HepG2 (cell line): ENCODE results near the gene RUNX3. TPM values are rescaled to one million over a fixed set of nuclear protein-coding genes. Genes with fewer than 3 reads are reported as not detected.

Source experiments
- ATAC-seq: fragments of 200-7000 bp; cut with Tn5 transposase; 3 replicates; pipeline ENCODE4 v1.9.1; 2020; ENCODE audit warnings: mild to moderate bottlenecking, moderate library complexity
- BruUV-seq: library from RNA; stranded (reverse); fragments of 400-500 nt; replicated peaks from 2 replicates; lab custom pipeline; 2021; lab: Mats Ljungman, UMichigan
- CTCF ChIA-PET: fragments of 300-600 bp; formaldehyde crosslinking; extraction: SDS; loops from one replicate; lab custom pipeline; 2021; ENCODE audit warnings: low total read pairs, inconsistent platforms, low intra/inter-chr PET ratio; lab: Yijun Ruan, JAX
- POLR2A ChIA-PET: fragments of 350-600 bp; sonication (Branson Sonifier 250); formaldehyde crosslinking; loops from one replicate; lab custom pipeline; 2020; ENCODE audit warnings: antibody characterized with exemption, inconsistent platforms; lab: Yijun Ruan, JAX
- DNase-seq: peaks from one replicate; pipeline ENCODE4 v3.0.0-alpha.2; 2015; ENCODE audit warnings: low spot score
- FAIRE-seq: peaks from 3 replicates; lab custom pipeline; 2011; peaks lifted over from hg19 to GRCh38; lab: Jason Lieb, UNC
- H2AFZ ChIP-seq: one replicate; pipeline ENCODE4 v1.6.1; 2011; ENCODE audit warnings: low read length, inconsistent platforms
- H3K27ac ChIP-seq: fragments of 300-600 bp; 3 replicates; pipeline ENCODE4 v1.8.0; 2011; ENCODE audit warnings: mixed run types, mild to moderate bottlenecking, mixed read lengths, low read length, inconsistent platforms; ENCODE audit not compliant: insufficient read depth; ENCODE audit errors: extremely low read length
- H3K27me3 ChIP-seq, 2 experiments: fragments of 200-600 bp in 1 of 2; 2 replicates in 1 of 2; 3 replicates in 1 of 2; pipeline versions ENCODE4 v1.6.0 to v1.8.0; 2011; ENCODE audit warnings: low read length in 2 of 2, mild to moderate bottlenecking in 2 of 2, moderate library complexity in 2 of 2, inconsistent platforms in 1 of 2; ENCODE audit not compliant: insufficient read depth in 2 of 2, control insufficient read depth in 1 of 2
- H3K36me3 ChIP-seq, 2 experiments: fragments of 200-600 bp in 1 of 2; replicated peaks in 1 of 2; 2 replicates in 1 of 2; 3 replicates in 1 of 2; pipeline versions ENCODE4 v1.5.1 to v1.8.0; 2011; ENCODE audit warnings: low read length in 2 of 2, inconsistent platforms in 1 of 2; ENCODE audit not compliant: insufficient read depth in 2 of 2, control insufficient read depth in 1 of 2
- H3K4me1 ChIP-seq: 2 replicates; pipeline ENCODE4 v1.5.1; 2012; ENCODE audit warnings: low read length, inconsistent platforms; ENCODE audit not compliant: insufficient read depth
- H3K4me2 ChIP-seq: 2 replicates; pipeline ENCODE4 v1.6.0; 2011; ENCODE audit warnings: low read depth, low read length, inconsistent platforms
- H3K4me3 ChIP-seq, 3 experiments: fragments of 200-600 bp in 1 of 3; sonication (generic), shearing (Covaris generic) in 1 of 3; replicated peaks in 1 of 3; 2 replicates each; pipeline ENCODE4 v1.5.1; 2011 to 2016; ENCODE audit warnings: low read length in 3 of 3, inconsistent platforms in 2 of 3, low read depth in 2 of 3, mild to moderate bottlenecking in 2 of 3, control low read depth in 1 of 3, mixed read lengths in 1 of 3; ENCODE audit not compliant: insufficient read depth in 1 of 3
- H3K79me2 ChIP-seq: one replicate; pipeline ENCODE4 v1.6.1; 2011; ENCODE audit warnings: low read length, inconsistent platforms; ENCODE audit not compliant: insufficient read depth
- H3K9ac ChIP-seq: 2 replicates; pipeline ENCODE4 v1.6.0; 2011; ENCODE audit warnings: mild to moderate bottlenecking, low read depth, low read length, inconsistent platforms; ENCODE audit not compliant: insufficient read depth
- H3K9me3 ChIP-seq: 2 replicates; pipeline ENCODE4 v1.5.1; 2012; ENCODE audit warnings: mild to moderate bottlenecking, low read length
- H4K20me1 ChIP-seq: 2 replicates; pipeline ENCODE4 v1.6.0; 2011; ENCODE audit warnings: inconsistent platforms, mild to moderate bottlenecking, low read length, moderate library complexity; ENCODE audit not compliant: insufficient read depth
- CEBPB ChIP-seq: IDR thresholded peaks from 2 replicates; pipeline ENCODE4 v1.6.1; 2011; ENCODE audit warnings: low read depth, low read length, improper control_type of control experiment, borderline replicate concordance
- CHD4 ChIP-seq: fragments of 200-600 bp; sonication (generic); IDR thresholded peaks from 2 replicates; pipeline ENCODE4 v1.7.0; 2017; ENCODE audit warnings: mild to moderate bottlenecking, low read length, borderline replicate concordance
- GATAD2A ChIP-seq: IDR thresholded peaks from 2 replicates; pipeline ENCODE4 v1.6.1; 2016
- GMEB2 ChIP-seq: IDR thresholded peaks from 2 replicates; pipeline ENCODE4 v1.6.1; 2016; ENCODE audit warnings: missing biosample characterization, missing genetic modification reagents, low read depth
- JARID2 ChIP-seq: sonication (generic); formaldehyde crosslinking; IDR thresholded peaks from 2 replicates; pipeline ENCODE4 v1.8.1; 2023; ENCODE audit warnings: missing genetic modification reagents, inconsistent platforms; ENCODE audit not compliant: insufficient replicate concordance
- KDM2A ChIP-seq: sonication (generic); formaldehyde crosslinking; IDR thresholded peaks from 2 replicates; pipeline ENCODE4 v1.4.0; 2020; ENCODE audit warnings: low read depth, missing genetic modification reagents, borderline replicate concordance
- KMT2B ChIP-seq: IDR thresholded peaks from 2 replicates; pipeline ENCODE4 v1.6.1; 2016; ENCODE audit warnings: missing genetic modification reagents, missing compliant biosample characterization
- TCF7 ChIP-seq: sonication (generic); IDR thresholded peaks from 2 replicates; pipeline ENCODE4 v1.6.1; 2016; ENCODE audit warnings: antibody characterized with exemption, low read depth
- ZNF484 ChIP-seq: sonication (generic); formaldehyde crosslinking; IDR thresholded peaks from 2 replicates; pipeline ENCODE4 v1.5.1; 2020; ENCODE audit warnings: mild to moderate bottlenecking, low read depth, missing genetic modification reagents, borderline replicate concordance
- ZNF512B ChIP-seq: sonication (generic); formaldehyde crosslinking; IDR thresholded peaks from 2 replicates; pipeline ENCODE4 v1.5.1; 2020; ENCODE audit warnings: missing genetic modification reagents, mild to moderate bottlenecking, borderline replicate concordance
- ZNF781 ChIP-seq: sonication (generic); formaldehyde crosslinking; IDR thresholded peaks from 2 replicates; pipeline ENCODE4 v1.5.1; 2020; ENCODE audit warnings: borderline replicate concordance, mild to moderate bottlenecking, missing genetic modification reagents; ENCODE audit errors: not compliant biosample characterization
- WGBS: methylation state at CpG from one replicate; pipeline ENCODE4 v1.1.6; 2017; ENCODE audit warnings: low lambda C conversion rate; 5-methylcytosine and 5-hydroxymethylcytosine counted together
- in situ Hi-C: cut with HindIII; loops from 2 replicates; pipeline ENCODE4 v1.10.0; 2017; ENCODE audit warnings: low pct_unique_long_range_greater_than_20kb; ENCODE audit not compliant: extremely low pct_ligation_motif_present
- intact Hi-C: fragments of 100-400 bp; cut with micrococcal nuclease; formaldehyde crosslinking; loops from one replicate; pipeline ENCODE4 v1.10.0; 2022; ENCODE audit not compliant: unreplicated experiment
- polyA plus RNA-seq, 8 experiments: library from polyadenylated mRNA; depleted of rRNA in 3 of 8; stranded (reverse) in 7 of 8; unstranded in 1 of 8; fragments of >200 nt; fragmentation: Illumina TruSeq in 4 of 8; extraction: Trizol in 4 of 8; gene quantifications; 2 replicates each; pipeline versions ENCODE4 v1.2.1 to v1.2.3, GENCODE V29; 2011 to 2016; ENCODE audit warnings: low read depth in 4 of 8, missing spikeins in 1 of 8, mixed read lengths in 1 of 8; ENCODE audit not compliant: insufficient read depth in 1 of 8
- total RNA-seq, 5 experiments: library from RNA; depleted of rRNA; stranded (reverse); fragments of >200 nt; fragmentation: Illumina TruSeq; extraction: Trizol; gene quantifications; 2 replicates each; pipeline ENCODE4 v1.2.3, GENCODE V29; 2016; ENCODE audit warnings: low read depth in 1 of 5
- TF ChIP-seq, protein P1 (sequence below): sonication (generic); formaldehyde crosslinking; IDR thresholded peaks from 2 replicates; pipeline ENCODE4 v1.8.1; 2022; ENCODE audit warnings: low read depth, mild to moderate bottlenecking, missing genetic modification reagents
- TF ChIP-seq, protein P2 (sequence below): sonication (generic); formaldehyde crosslinking; IDR thresholded peaks from 2 replicates; pipeline ENCODE4 v1.5.1; 2020; ENCODE audit warnings: mild to moderate bottlenecking, missing genetic modification reagents, moderate library complexity

Gene RUNX3
- total and polyA plus RNA-seq, 2 of the 13 experiments (the other 11 are each of a cell fraction or from before 2014, with no cell fraction given) = 0.04 to 0.22 TPM

- TF ChIP-seq, protein P1, sequence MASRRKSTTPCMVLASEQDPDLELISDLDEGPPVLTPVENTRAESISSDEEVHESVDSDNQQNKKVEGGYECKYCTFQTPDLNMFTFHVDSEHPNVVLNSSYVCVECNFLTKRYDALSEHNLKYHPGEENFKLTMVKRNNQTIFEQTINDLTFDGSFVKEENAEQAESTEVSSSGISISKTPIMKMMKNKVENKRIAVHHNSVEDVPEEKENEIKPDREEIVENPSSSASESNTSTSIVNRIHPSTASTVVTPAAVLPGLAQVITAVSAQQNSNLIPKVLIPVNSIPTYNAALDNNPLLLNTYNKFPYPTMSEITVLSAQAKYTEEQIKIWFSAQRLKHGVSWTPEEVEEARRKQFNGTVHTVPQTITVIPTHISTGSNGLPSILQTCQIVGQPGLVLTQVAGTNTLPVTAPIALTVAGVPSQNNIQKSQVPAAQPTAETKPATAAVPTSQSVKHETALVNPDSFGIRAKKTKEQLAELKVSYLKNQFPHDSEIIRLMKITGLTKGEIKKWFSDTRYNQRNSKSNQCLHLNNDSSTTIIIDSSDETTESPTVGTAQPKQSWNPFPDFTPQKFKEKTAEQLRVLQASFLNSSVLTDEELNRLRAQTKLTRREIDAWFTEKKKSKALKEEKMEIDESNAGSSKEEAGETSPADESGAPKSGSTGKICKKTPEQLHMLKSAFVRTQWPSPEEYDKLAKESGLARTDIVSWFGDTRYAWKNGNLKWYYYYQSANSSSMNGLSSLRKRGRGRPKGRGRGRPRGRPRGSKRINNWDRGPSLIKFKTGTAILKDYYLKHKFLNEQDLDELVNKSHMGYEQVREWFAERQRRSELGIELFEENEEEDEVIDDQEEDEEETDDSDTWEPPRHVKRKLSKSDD (CRISPR knock-in tag) = no peak
- no peak for TF ChIP-seq GATAD2A
- no peak for TF ChIP-seq JARID2 (CRISPR knock-in tag)
- TF ChIP-seq ZNF512B (CRISPR knock-in tag) = no peak
- TF ChIP-seq KMT2B (CRISPR knock-in tag) = no peak
- TF ChIP-seq CEBPB = no peak
- TF ChIP-seq ZNF781 (CRISPR knock-in tag) = no peak
These were observed 8.7 kb downstream of the RUNX3 start (continued) for GRCh38 chr1:24921412-24921811.

DNA sequence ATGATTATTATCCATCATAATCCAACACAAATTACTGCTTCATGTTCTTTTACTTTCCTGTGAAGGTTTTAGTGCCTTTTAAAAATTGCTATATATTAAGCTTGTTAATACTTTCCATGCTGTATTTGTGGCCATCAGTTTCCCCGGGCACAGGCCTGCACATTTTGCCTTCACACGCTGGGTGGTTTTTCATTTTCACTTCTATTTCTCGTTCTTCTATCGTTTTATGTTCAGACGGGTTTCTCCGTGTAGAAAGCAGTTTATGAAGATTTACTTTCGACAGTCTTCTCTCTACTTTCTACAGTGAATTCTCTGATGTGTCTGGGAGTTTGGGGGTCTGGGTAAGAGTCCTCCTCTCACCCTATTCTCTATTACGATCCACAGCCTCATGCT, 9.5 kb downstream of the RUNX3 start:
- BruUV-seq = no TSS peak
- H3K9ac ChIP-seq = no peak overlapping the region
- H3K9me3 ChIP-seq = no peaks in the 10 kb centered on the region
- DNase-seq = no peak
- WGBS = 33% methylated on average over 8 of the region's 8 CpGs
- TF ChIP-seq CHD4 (no peak), GMEB2 (CRISPR knock-in tag) (no peak), KDM2A (CRISPR knock-in tag) (no peak), TCF7 (no peak), ZNF484 (no peak)
- TF ChIP-seq, protein P2, sequence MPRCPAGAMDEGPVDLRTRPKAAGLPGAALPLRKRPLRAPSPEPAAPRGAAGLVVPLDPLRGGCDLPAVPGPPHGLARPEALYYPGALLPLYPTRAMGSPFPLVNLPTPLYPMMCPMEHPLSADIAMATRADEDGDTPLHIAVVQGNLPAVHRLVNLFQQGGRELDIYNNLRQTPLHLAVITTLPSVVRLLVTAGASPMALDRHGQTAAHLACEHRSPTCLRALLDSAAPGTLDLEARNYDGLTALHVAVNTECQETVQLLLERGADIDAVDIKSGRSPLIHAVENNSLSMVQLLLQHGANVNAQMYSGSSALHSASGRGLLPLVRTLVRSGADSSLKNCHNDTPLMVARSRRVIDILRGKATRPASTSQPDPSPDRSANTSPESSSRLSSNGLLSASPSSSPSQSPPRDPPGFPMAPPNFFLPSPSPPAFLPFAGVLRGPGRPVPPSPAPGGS (CRISPR knock-in tag) = no peak
- TF ChIP-seq, all 625 proteins: peak for 0
- H3K4me1 ChIP-seq = peaks cover 21% of the 10 kb centered on the region
- no peaks in the 10 kb centered on the region for H4K20me1 ChIP-seq
- H3K36me3 ChIP-seq = no peaks in the 10 kb centered on the region
- no peak overlapping the region for H3K4me3 ChIP-seq
- FAIRE-seq = no peak
- intact Hi-C loops = no loop called here
- POLR2A ChIA-PET = no interaction called here
- H3K27me3 ChIP-seq = peaks cover 9 to 35% of the 10 kb centered on the region in 2 experiments; a peak in 4 of 5 replicates
- H3K27ac ChIP-seq = no peak overlapping the region
- no peak overlapping the region for H2AFZ ChIP-seq
- ATAC-seq = no peak
- H3K79me2 ChIP-seq = no peaks in the 10 kb centered on the region
- CTCF ChIA-PET = no interaction called here
- no peak overlapping the region for H3K4me2 ChIP-seq
- in situ Hi-C loops = no loop called here
